COLO829 (cell line): ENCODE results near the gene CENPC.

Experiments used
- DNase-seq: peaks from one replicate; pipeline ENCODE4 v3.0.0; 2012; ENCODE audit warnings: low spot score

CENPC gene, protein sequence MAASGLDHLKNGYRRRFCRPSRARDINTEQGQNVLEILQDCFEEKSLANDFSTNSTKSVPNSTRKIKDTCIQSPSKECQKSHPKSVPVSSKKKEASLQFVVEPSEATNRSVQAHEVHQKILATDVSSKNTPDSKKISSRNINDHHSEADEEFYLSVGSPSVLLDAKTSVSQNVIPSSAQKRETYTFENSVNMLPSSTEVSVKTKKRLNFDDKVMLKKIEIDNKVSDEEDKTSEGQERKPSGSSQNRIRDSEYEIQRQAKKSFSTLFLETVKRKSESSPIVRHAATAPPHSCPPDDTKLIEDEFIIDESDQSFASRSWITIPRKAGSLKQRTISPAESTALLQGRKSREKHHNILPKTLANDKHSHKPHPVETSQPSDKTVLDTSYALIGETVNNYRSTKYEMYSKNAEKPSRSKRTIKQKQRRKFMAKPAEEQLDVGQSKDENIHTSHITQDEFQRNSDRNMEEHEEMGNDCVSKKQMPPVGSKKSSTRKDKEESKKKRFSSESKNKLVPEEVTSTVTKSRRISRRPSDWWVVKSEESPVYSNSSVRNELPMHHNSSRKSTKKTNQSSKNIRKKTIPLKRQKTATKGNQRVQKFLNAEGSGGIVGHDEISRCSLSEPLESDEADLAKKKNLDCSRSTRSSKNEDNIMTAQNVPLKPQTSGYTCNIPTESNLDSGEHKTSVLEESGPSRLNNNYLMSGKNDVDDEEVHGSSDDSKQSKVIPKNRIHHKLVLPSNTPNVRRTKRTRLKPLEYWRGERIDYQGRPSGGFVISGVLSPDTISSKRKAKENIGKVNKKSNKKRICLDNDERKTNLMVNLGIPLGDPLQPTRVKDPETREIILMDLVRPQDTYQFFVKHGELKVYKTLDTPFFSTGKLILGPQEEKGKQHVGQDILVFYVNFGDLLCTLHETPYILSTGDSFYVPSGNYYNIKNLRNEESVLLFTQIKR

DNA sequence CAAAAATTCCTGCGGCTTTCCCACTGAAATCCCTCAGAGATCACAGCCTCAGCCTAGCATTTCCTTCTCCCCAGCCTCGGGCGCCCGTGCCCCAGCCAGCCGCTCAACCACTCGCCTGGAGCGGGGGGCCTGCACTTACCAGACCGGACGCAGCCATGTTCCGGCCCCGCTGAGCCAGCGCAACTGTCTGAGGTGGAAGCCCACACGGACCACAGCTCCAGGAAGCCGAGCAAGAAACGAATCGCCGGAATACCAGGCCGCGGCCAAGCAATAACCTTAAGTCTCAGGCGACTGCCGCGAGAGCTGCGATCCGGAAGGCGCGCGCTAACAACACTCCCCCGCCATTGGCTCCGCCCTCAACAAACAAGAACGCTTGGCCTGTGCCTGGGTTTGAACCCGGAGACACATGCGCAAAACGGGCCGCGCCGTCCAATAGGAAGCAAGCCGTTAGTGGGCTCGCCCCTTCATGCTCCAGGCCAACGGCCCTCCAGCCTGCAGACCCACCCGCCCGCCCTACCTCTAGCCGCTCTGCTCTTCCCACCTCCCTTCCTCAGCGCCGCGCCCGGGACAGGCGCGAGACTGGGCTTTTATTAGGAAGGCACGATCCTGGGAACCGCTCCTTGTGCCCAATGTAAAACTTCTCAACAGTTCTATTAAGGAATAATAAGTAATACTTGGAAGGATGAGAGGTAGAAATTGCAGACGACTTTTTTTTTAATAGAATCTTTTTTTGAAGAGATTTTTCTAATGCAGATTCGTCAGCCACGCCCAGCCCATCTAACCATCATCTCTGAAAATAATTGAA, at the start of gene CENPC:
Gene CENPC (minus strand): TSS at position 305 of the 805 bp plus-strand sequence. CDS start 148 bp downstream, at position 157.
- DNase-seq = peak; percentile 95

DNA sequence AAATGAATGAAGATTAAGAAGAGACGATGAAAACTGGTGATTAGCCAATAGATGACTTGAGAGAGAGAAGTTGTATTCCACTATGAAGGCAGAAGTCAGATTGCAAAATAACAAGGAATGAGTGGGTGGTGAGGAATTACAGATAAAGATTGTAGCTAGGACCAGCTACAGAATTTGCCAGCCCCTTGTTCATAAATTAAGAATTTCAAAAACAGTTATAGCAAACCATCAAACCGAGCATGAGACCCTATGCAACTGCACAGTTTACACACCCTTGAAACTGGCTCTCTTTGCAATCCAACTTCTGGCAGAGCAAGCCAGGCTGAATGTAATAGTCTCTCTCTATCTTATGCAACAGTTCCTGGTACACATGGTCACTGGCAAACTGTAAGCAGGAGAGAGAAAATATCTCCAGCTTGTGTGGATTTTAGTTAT, 48.5 kb upstream of the CENPC start:
- DNase-seq = no peak

DNA sequence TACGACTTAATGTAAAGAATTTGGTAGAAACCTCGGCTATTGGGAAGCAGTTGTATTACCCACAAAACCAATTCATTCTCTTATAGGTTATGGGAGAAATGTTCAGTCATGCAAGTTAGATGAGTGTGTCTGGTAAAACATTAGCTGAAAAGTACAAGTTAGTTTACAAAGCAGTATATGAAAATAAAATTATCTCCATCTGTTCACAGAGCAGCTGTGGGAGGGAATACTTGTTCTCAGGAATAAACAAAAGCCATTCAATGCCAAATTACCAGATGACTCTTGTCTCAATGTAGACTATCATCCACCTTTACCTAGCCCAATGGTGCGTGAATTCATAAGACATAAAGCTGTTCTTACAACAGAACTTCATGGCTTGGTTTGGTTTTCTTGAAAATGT, 41.9 kb upstream of the CENPC start:
- no peak for DNase-seq

DNA sequence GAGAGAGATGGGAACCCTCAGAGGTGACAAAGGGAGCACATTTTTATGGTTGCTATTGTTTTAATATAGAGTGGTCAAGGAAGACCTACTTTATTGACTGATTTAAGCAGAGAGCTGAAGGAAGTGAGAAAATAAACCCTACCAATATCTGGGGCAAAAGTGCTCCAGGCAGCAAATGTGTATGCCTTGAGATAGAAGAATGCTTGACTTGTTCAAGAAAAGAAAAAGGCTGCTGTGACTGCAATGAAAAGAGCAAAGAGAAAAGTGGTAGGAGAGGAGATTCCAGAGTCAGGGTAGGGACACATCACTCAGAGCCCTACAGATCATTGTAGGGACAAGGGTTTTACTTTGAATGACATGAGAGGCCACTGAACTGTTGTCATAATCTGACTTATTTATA, 39.2 kb upstream of the CENPC start:
- peak; percentile 50 for DNase-seq

DNA sequence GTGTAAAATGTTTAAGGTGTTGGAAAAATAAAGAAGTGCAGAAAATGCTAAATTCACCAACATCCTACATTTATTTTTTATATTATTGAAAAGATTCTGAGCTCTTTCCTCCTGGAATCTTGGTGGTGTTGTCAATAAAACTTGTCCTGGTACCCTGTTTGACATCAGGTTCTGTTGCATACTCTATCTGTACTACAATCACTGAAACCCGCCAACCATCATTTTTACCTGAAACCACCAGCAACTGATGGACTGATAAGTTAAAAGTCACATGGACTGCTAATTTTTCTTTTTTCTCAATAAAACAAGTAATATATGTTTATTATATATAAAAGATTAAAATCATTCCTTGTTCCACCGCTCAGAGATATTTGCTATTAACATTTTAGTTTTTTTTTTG, 36.6 kb upstream of the CENPC start:
- DNase-seq = no peak

DNA sequence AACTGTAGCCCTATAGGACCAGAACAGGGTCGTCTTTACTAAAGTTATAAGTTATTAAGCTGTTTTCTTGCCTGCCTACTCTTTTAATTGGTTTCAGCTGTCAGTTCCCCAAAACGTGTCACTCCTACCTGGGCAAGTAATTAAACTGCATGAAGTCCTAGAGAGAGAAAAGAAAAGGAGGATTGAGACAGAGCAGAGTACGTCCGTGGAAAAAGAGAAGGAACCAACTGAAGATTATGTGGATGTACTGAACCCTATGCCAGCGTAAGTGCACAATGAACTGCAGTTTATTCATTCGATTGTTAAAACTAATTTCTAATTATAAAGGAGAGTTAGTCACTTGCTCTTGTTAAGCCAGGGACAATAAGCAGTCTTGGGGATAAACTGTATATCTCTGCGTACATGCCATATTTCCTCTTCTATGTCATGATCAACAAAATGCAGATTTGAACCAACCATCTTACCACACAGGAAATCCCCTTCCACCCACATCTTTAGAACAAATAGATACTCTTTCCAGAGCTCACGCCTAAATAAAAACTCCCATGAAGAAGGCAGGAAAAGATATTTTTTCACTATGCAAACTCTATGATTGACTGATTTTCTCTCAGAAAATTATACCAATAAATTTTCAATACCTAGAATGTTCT, 36.0 kb upstream of the CENPC start:
- DNase-seq = no peak

DNA sequence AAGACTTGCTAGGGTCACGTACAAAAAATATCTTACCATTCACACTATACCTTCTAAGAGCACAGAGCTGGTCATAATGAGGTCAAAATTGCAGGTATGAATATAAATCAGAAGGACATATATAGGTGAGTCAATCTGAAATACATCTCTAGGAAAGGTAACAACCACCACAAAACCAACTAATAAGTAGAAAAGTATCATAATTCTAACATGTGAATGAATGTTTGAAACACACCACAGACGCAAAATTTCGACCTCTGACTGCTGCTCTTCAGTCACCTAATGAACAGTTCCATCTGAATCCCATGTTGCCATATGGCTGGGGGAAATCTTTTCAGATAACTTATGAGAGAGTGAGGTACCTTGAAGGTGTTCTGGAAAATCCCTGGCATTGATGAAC, 35.3 kb upstream of the CENPC start:
- no peak for DNase-seq

DNA sequence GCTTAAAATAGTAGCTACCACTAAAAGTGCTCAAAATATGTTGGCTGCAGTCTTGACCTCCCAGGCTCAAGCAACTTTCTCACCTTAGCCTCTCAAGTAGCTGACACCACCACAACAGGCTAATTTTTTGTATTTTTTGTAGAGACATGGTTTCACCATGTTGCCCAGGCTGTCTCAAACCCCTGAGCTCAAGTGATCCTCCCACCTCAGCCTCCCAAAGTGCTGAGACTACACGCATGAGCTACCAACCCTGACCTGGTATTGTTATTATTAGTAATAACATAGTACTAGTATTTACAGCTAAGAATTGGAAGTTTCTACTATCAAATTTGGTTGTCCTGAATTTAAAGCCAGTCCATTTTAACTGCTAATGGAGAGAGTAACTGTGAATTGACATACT, 31.2 kb upstream of the CENPC start:
- no peak for DNase-seq

DNA sequence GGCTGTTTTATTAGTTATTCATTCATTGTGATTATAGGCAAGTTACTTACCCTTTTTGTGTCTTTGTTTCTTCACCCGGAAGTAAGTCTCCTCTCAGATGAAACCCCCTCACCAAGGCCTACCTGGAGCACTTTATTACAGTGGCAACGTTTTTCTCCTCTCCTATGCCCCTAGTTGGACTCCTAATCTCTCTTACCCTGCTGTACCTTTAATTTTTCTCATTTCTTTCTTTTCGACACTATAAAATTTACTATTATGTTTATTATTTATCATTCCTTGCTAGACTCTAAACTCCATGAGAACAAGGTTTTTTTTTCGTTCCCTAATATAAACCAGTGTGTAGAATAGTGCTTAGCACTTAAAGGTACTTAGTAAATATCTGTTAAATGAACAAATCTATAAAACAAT, 30.8 kb upstream of the CENPC start:
- DNase-seq = no peak

DNA sequence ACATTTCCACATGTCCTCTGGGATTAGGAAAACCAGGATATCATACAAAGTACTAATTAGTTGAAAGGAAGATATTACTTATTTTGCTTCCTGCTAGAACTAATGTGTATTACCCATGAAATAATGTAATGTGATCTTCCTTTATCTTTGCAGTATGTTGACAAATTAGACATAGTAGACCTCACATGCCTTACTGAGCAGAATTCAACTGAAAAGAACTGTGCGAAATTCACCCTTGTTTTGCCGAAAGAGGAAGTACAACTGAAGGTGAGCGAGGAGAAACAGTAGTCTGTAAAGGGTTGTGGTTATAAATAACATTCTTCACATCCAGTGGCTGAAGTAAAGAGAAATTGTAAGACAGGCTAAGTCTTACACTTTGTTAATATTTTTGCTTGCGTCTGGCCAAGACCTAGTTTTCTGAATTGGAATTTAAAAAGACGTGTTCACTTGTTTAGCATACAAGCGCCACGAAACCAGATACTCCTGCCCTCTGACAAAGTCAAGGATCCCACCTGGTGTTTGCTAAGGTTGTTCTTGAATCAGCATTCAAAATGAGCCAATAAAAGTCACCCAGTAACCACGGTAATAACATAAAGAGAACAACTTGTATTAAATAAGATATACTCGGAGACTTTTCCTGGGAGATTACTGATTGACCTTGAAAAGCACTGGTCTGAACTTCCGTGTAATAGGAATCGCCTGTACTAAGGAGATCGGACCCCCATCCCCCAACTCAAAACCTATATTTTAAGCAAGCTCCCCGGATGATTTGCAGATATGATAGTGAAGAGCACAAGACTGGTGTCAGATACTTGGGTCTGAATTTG, 30.1 kb upstream of the CENPC start:
- no peak for DNase-seq

DNA sequence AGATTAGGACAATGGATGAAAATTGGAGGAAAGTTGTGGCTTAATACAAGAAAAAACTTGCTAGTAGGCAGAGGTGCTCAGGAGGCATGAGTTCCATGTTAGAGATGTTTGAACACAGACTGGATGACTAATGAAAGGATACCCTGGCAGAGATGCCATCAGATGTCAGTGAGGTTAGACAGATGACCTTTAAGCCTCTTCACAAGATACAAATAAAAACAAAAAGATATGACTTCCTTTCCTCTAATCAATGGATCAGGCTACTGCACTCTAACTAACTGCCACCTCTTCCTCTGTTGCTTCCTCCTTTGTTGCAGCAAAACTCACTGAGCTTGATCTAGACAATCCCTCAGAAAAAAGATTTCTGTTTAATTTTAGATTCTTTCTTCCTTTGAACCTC, 27.9 kb upstream of the CENPC start:
- DNase-seq = no peak

DNA sequence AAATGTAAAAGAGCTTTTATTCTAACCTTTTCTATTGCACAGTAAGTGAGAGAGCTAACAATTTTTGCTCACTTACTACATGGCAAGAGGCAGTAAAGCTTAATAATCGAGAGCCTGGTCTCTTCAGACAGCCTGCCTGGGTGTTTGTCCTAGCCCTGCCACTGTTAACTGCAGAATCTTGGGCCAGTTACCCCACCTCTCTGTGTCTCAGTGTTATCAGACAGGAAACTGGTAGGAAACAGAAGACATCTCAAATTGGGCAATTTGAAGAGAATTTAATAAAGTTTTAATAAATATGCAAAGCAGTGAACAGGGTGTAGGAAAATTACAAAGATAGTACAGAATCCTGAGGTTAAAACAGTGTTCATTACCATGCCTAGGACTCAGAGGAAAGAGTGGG, 26.7 kb upstream of the CENPC start:
- DNase-seq = no peak

DNA sequence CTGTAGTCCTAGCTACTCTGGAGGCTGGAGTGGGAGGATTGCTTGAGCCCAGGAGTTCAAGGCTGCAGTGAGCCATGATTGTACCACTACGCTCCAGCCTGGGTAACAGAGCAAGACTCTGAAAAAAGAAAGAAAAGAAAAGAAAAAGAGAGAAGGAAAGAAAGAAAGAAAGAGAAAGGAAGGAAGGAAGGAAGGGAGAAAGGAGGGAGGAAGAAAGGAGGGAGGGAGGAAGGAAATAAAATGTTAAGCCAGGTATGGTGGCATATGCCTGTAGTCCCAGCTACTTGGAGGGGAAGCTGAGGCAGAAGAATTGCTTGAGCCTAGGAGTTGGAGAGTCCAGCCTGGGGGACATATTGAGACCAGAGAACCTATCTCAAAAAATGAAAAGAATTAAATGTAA, 25.2 kb upstream of the CENPC start:
- no peak for DNase-seq

DNA sequence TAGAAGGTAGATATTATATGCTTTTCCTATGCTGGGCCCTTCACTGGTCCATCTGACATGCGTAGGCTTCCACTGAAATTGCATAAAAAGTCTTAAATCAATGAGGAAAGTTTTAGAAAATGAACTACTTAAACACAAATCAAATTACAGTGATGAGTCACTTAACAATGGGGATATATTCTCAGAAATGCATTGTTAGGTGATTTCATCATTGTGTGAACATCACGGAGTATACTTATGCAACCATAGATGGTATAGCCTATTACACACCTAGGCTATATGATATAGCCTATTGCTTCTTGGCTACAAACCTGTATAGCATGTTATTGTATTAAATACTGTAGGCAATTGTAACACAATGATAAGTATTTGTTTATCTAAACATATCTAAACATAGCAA, 23.5 kb upstream of the CENPC start:
- DNase-seq = no peak

DNA sequence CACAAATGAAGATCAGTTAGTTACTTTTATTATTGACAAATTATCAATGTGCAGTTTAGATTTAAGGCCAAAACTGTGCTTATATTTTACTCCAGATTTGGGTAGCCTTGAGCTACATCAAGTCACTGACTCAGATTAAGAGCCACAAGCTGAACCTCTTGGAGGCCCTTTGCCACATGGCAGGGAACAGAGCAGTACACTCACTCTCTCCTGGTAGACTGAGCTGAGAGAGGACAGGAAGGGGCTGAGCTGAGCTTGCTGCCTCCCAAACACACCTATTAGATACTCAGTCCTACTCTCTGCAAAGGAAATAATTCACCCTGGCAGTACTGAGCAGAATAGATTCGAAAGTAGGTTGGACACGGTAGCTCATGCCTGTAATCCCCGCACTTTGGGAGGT, 21.0 kb upstream of the CENPC start:
- DNase-seq = no peak

DNA sequence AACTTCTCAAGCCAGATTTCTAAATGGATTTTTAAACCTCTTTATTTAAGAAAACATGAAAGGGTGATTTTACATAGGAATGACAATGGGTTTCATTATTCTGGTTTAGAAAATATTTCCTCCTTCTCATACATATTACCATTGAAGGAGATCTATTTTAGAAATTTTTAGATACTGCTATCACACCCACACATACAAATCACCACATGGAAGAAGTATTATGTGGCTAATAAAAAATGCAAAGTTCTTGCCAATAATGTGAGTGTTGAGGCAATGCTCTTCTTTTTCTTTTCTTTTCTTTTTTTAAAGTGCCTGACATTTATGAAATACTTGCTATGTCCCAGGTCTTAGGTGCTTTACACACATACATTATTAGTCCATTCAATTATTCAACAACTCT, 20.0 kb upstream of the CENPC start:
- peak; percentile 33 for DNase-seq

DNA sequence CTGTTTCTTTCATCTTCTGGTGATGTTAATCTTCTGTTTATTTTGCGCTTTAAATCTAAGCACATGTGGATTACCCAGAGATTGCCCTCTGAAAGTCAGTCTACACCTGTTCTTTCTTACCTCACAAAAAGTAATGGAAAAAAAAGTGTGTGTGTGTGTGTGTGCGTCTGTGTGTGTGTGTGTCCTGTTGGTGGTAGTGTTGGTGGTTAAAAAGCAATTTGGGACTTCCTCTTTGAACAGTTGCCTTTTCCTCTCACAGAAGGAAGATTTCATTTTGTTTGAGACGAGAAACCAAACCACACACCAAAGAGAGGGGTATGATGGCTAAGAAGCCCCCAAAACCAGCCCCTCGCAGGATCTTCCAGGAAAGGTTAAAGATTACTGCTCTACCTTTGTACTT, 13.2 kb upstream of the CENPC start, which contains the start of gene STAP1:
Gene STAP1 (plus strand): TSS at position 235 of the 400 bp plus-strand sequence. CDS start 83 bp downstream, at position 318.
- no peak for DNase-seq

DNA sequence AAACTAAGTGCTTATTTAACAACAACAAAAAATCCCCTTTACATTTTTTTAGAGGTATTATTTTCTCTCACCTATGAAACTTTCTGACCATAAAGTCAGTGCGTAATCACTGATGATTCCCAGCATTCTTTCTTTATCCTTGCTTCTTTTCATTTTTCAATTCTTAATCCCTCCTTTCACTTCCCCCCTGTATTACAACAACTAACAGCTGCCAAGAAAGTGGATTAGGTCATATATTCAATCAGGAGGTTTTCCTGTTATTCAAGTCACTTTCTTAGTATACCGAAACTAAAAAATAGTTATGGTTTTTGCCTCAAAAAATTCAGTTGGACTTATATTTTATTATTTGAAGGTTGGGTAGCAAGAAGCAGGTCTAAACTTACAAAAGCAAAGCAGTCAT, 11.1 kb upstream of the CENPC start:
- no peak for DNase-seq

DNA sequence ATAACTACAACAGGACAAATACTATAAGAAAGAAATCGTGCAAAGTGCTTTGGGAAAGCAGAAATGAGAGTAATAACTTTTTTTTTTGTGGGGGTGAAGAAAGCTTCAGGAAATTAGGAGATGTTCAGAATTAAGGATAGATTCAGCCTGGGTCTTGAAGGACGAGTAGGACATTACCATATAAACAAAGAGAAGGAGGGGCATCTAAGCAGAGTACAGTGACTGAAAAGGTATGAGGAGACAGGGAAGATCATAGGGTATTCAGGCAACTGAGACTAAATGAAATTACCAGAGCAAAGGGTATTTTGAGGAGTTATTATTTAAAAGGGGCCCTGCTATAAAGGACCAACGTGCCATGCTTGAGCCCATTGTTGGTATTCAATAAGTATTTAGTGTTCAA, 10.1 kb upstream of the CENPC start:
- DNase-seq = no peak

DNA sequence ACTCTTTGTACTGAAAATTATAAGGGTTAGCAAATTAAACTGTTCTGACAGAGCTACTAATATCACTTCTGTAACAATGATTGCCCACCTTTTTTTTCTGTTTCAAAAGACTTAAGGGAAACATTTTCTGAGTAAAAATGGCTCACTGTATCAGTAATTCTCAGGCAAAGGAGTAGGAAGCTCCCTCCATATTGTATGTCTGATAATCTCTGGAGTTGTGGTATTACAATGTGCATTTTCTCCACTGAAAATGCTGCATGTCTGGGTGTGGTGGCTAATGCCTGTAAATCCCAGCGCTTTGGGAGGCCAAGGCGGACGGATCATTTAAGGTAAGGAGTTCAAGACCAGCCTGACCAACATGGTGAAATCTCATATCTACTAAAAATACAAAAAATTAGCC, 8.8 kb upstream of the CENPC start:
- no peak for DNase-seq
